Endodermal cell (in vitro differentiated cells): ENCODE data around the gene TRIP4. TPM values are rescaled to one million over a fixed set of nuclear protein-coding genes. Genes with fewer than 3 reads are reported as not detected.

Experiments used
- DNase-seq: peaks from one replicate; pipeline ENCODE4 v3.0.0-alpha.2; 2017
- H3K27ac ChIP-seq: 2 replicates; pipeline ENCODE4 v1.5.1; 2013; ENCODE audit warnings: mild to moderate bottlenecking, low read depth, low read length, moderate library complexity
- H3K27me3 ChIP-seq: 2 replicates; pipeline ENCODE4 v1.6.1; 2013; ENCODE audit warnings: mild to moderate bottlenecking, low read length, moderate library complexity; ENCODE audit not compliant: insufficient read depth, control insufficient read depth, poor library complexity, severe bottlenecking
- H3K36me3 ChIP-seq: 2 replicates; pipeline ENCODE4 v1.7.0; 2013; ENCODE audit warnings: mild to moderate bottlenecking, low read length, moderate library complexity; ENCODE audit not compliant: control insufficient read depth, insufficient read depth
- H3K4me1 ChIP-seq: one replicate; pipeline ENCODE4 v1.7.0; 2013; ENCODE audit warnings: low read length; ENCODE audit not compliant: control insufficient read depth, insufficient read depth
- H3K4me3 ChIP-seq: 2 replicates; pipeline ENCODE4 v1.5.1; 2013; ENCODE audit warnings: mild to moderate bottlenecking, low read length, moderate library complexity
- H3K9ac ChIP-seq: 2 replicates; pipeline ENCODE4 v1.6.1; 2013; ENCODE audit warnings: mild to moderate bottlenecking, low read length, moderate library complexity; ENCODE audit not compliant: poor library complexity, severe bottlenecking; ENCODE audit errors: extremely low read depth
- H3K9me3 ChIP-seq: 2 replicates; pipeline ENCODE4 v1.6.1; 2013; ENCODE audit warnings: mild to moderate bottlenecking, low read length, moderate library complexity; ENCODE audit not compliant: control insufficient read depth
- H3K27ac Mint-ChIP-seq: 2 replicates; pipeline ENCODE4 v1.8.0; 2020; ENCODE audit warnings: mixed read lengths
- H3K27me3 Mint-ChIP-seq: 2 replicates; pipeline ENCODE4 v1.8.0; 2021; ENCODE audit warnings: mild to moderate bottlenecking, mixed read lengths; ENCODE audit not compliant: insufficient read depth
- H3K36me3 Mint-ChIP-seq: 2 replicates; pipeline ENCODE4 v1.8.0; 2020; ENCODE audit warnings: low read depth, mixed read lengths
- H3K4me1 Mint-ChIP-seq: 2 replicates; pipeline ENCODE4 v1.8.0; 2020; ENCODE audit warnings: mixed read lengths
- H3K4me3 Mint-ChIP-seq: 2 replicates; pipeline ENCODE4 v1.8.0; 2020; ENCODE audit warnings: mild to moderate bottlenecking, moderate library complexity, mixed read lengths
- H3K9me3 Mint-ChIP-seq: 2 replicates; pipeline ENCODE4 v1.8.0; 2020; ENCODE audit warnings: mild to moderate bottlenecking, mixed read lengths
- WGBS, 2 experiments: methylation state at CpG; one replicate each; pipeline versions ENCODE4 v1.1.5 to v1.1.7; 2013; ENCODE audit warnings: missing lambda C conversion rate in 2 of 2, mixed read lengths in 1 of 2; ENCODE audit not compliant: insufficient coverage in 1 of 2, insufficient read length in 1 of 2; 5-methylcytosine and 5-hydroxymethylcytosine counted together
- total RNA-seq, 2 donors: library from RNA; stranded (reverse); fragmentation: NEBNext Ultra II Directional in 1 of 2; extraction: Animal tissue kit (Norgen Biotek cat#: 25700) in 1 of 2; gene quantifications; 2 replicates in 1 of 2; 3 replicates in 1 of 2; pipeline ENCODE4 v1.2.1, GENCODE V29; 2021
- TF ChIP-seq, protein P1 (sequence below): fragments of 200-600 bp; sonication (generic); conservative IDR thresholded peaks from 2 replicates; pipeline ENCODE4 v1.5.0; 2021; ENCODE audit warnings: antibody characterized with exemption, mild to moderate bottlenecking

TRIP4 gene
- total RNA-seq, 2 donors from 2014 or later = 26.5 to 29.1 TPM

DNA sequence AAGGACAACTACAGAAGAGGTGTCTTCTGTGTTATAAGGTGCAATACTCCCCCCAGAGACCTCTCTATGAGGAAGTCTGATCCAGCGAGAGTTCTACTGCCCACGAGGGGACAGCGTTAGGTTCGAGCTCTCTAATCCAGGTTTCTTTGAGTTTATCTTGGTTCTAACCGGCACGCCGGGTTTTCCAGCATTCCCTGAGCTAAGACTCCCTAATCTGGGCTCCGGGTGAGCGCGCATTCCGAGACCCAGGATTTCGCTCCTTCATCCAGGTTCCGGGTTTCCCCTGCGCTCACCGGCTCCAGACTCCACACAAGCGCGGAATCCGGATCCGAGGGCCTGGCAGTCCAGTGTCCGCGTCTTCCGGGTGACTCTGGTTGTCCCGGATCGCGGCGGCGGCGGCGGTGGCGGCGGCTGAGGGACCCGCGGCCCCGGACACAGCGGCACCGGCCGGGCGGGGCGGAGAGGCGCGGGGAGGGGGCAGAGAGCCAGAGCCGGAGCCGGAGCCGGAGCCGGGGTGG, 72.6 kb downstream of the TRIP4 start, which contains the start of gene ZNF609:
Gene ZNF609, plus strand, starts transcription at position 373 of the 518 bp plus-strand sequence. CDS start 38,842 bp downstream, outside the sequence.
- peaks cover 23% of the 10 kb centered on the region for H3K4me1 ChIP-seq
- H3K4me1 Mint-ChIP-seq = peaks cover 56% of the 10 kb centered on the region

DNA sequence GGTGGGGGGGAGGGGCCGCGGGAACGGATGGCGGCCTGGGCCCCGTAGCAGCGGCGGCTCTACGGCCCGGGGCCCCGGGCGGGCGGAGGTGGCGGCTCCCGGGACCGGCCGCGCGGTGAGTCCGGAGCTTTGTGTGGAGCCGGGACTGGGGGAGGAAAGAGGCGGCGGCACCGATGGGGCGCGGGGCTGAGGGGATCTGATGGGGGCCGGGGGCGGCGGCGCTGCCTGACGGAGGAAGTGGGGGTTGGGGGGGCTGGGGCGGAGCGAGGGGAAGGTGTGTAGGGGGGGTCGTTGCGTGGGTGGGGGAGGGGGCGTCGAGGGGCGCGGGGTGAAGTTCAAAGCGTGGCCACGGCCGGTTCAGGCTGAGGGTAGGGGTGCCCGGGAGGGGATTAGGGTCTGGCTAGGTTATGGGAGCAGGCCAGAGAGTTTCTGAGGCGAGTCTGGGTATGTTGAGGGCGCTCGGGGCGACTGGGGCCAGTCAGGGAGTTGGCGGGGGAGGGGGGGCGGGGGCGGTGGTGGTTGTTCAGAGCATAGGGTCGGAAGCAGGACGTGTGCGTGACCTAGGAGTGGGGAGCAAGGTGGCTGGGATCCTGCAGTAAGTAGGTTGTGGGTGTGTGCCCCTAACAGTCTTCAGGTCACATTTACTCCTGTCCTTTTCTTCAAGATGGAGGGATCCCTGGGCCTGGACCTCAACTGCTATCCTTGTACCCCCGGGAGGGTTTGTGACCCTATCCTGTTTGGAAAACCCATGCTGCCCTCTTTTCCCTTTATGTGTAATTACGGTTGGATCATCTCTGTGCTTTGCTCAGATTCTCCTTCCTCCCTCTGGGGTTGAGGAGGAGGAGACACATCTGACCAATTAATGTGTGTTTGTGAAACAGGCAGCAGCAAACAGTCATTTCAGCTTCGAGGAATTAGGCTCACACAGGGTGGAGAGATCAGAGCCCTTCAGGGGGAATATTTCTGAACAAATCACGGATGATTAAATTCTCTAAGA, 73.4 kb downstream of the TRIP4 start:
- TF ChIP-seq, protein P1, sequence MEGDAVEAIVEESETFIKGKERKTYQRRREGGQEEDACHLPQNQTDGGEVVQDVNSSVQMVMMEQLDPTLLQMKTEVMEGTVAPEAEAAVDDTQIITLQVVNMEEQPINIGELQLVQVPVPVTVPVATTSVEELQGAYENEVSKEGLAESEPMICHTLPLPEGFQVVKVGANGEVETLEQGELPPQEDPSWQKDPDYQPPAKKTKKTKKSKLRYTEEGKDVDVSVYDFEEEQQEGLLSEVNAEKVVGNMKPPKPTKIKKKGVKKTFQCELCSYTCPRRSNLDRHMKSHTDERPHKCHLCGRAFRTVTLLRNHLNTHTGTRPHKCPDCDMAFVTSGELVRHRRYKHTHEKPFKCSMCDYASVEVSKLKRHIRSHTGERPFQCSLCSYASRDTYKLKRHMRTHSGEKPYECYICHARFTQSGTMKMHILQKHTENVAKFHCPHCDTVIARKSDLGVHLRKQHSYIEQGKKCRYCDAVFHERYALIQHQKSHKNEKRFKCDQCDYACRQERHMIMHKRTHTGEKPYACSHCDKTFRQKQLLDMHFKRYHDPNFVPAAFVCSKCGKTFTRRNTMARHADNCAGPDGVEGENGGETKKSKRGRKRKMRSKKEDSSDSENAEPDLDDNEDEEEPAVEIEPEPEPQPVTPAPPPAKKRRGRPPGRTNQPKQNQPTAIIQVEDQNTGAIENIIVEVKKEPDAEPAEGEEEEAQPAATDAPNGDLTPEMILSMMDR = no peak
- Mint-ChIP-seq H3K9me3 (no peaks in the 10 kb centered on the region), H3K36me3 (peaks cover 12% of the 10 kb centered on the region), H3K27ac (peak overlapping the region; percentile 94), H3K4me1 (peaks cover 51% of the 10 kb centered on the region), H3K27me3 (no peaks in the 10 kb centered on the region), H3K4me3 (peak overlapping the region; percentile 78)
- Histone ChIP-seq H3K9me3 (no peaks in the 10 kb centered on the region), H3K4me1 (peaks cover 20% of the 10 kb centered on the region), H3K27me3 (no peaks in the 10 kb centered on the region), H3K9ac (peak overlapping the region; percentile 66), H3K27ac (peak overlapping the region; percentile 84), H3K4me3 (peak overlapping the region; percentile 90), H3K36me3 (peaks cover 14% of the 10 kb centered on the region)
- WGBS, 2 experiments = 0 to 1% methylated on average over 4 to 36 of the region's 56 CpGs
- DNase-seq = peak; percentile 76

More for the DNA sequence above, 72.6 kb downstream of the TRIP4 start, which contains the start of gene ZNF609:
- Mint-ChIP-seq H3K27ac (peak within 1 kb of the TSS; percentile 94), H3K9me3 (no peaks in the 10 kb centered on the region), H3K27me3 (no peaks in the 10 kb centered on the region), H3K4me3 (peak within 1 kb of the TSS; percentile 78), H3K36me3 (peaks cover 19% of the 10 kb centered on the region)
- WGBS, 2 experiments = 1 to 4% methylated on average over 9 to 37 of the region's 45 CpGs
- H3K36me3 ChIP-seq = peaks cover 21% of the 10 kb centered on the region
- no peaks in the 10 kb centered on the region for H3K9me3 ChIP-seq
- peak within 1 kb of the TSS; percentile 90 for H3K4me3 ChIP-seq
- TF ChIP-seq, protein P1 = no peak
- peak within 1 kb of the TSS; percentile 66 for H3K9ac ChIP-seq
- peak; percentile 100 for DNase-seq
- no peaks in the 10 kb centered on the region for H3K27me3 ChIP-seq
- H3K27ac ChIP-seq = peak within 1 kb of the TSS; percentile 84

DNA sequence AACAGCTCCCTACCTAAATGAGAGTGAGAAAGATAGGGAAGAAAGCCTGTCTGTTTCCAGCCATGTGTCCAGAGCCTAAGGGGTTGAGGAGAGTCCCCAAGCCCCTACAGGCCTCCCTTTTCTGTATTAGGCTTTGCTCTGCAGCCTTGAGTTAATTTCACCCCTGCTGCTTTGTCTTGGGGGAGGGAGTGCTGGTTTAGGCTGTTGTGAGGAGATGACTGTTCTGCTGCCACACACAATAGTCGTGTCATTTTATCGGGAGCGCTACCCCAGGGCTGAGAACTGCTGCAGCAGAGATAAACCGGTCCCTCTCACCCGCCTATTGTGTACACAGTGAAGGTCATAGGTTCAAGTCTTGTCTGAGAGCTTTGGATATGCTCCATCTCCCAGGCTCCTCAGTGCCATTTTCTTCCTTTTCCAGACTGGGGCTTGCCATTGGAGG, 74.1 kb downstream of the TRIP4 start:
- H3K9ac ChIP-seq = peak overlapping the region; percentile 66
- peaks cover 18% of the 10 kb centered on the region for H3K4me1 ChIP-seq
- Mint-ChIP-seq H3K9me3 (no peaks in the 10 kb centered on the region), H3K4me3 (peak overlapping the region; percentile 78), H3K4me1 (peaks cover 51% of the 10 kb centered on the region), H3K27ac (peak overlapping the region; percentile 94), H3K27me3 (no peaks in the 10 kb centered on the region), H3K36me3 (peaks cover 8% of the 10 kb centered on the region)
- WGBS, 2 experiments = 2 to 3% methylated on average over 5 of the region's 5 CpGs
- no peaks in the 10 kb centered on the region for H3K9me3 ChIP-seq
- peak overlapping the region; percentile 90 for H3K4me3 ChIP-seq
- H3K27me3 ChIP-seq = no peaks in the 10 kb centered on the region
- TF ChIP-seq, protein P1 = no peak
- peak; percentile 79 for DNase-seq
- H3K27ac ChIP-seq = peak overlapping the region; percentile 84
- H3K36me3 ChIP-seq = peaks cover 12% of the 10 kb centered on the region
